NCI-H69 (cell line): ENCODE measurements around the gene SOX15.
"Not testable (repeated sequence)": the region's sequence is repeated elsewhere in the genome, so short reads cannot be mapped to it uniquely, and the experiment has no call there.

Experiments used
- DNase-seq: peaks from one replicate; lab custom pipeline; 2025; lab: John Stamatoyannopoulos, UW

Gene SOX15

DNA sequence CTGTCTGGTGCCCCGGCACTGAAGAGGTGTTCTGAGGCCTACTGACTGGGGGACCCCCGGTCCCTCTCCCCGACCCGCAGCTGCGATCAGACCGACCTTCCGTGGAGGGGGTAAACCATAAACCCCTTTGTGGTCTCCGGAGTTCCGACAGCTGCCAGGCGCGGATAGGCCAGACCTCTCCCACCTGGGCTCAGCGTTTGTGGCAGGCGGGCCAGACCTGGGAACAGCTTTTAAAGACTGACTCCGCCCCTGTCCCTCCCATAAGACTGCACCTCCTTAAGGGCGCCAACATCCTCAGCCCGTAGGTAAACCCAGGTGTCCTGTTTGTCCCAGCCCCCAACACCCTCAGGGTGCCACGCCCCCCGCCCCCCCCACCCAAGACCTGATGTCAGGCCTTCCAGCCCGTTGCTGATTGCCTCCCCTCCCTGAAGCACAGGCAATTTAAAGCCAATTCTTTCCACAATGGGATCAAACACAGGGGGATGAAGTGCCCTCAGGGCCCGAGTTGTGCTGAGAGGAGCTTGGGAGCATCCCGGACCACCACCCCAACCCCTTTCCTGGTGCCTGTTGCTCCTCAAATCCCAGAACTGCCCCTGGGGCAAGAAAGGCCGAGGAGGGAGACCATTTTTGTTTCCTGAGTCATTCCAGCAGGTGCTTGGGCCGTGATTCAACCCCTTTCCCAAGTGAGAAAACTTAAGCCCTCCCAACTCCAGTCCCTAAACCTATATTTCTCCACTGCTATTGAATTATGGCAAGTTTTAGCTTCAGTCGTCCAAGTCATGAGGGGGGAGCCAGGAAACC is at the start of gene SOX15:
Gene SOX15, minus strand, starts transcription at position 204 of the 801 bp plus-strand sequence. CDS start 418 bp downstream, outside the sequence.
- DNase-seq = no peak

DNA sequence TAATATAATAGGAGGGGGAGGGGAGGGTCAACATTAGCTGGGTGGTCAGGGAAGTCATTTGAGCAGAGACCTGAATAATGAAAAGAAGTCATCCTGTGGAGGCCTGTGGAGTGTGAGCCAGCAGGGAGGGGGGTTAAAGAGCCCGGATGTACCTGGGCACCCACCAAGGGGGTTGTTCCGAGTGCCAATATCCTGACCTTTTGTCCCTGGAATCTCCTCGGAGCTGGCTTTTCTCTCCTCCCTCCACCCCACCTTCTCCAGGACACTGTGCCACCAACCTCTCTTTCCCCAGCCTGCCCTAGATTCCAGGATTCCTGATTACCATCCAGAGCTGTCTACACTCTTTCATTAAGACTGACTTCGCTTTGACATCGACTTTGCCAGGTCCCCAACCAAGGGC is 46.3 kb upstream of the SOX15 start:
- no peak for DNase-seq

DNA sequence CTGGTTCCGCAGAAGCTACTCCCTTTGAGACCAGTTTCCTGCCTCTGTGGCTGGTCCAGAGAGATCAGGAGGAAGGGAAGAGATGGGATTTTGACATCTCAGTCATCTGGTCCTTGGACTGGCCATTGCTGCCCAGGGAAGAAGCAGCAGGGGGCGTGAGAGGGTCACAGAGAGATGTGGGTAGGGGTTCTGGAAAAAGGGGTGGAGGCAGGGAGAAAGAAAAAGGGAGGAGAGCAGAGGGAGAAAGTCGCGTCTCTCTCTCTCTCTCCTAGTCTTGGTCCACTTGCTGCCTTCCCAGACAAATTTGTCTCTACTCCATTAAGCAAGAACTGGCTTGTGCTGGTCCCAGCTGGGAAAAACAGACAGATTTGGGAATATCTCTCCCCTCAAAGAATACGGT is 44.5 kb upstream of the SOX15 start:
- DNase-seq = peak; percentile 12

DNA sequence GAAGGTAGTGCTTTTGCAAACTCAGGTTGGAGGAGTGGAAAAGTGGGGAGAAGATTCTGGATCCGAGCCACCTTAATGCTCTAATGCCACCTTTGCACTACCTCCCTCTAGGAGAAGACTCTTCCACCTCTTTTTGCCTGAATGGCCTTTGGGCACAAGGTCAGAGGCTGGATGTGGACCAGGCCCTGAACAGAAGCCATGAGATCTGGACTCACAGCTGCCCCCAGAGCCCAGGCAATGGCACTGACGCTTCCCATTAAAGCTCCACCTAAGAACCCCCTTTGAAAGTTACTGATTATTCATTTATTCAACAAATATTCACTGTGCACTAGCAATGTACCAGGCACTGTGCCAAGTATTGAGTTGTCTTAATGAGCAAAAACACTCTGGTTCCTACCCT is 43.2 kb upstream of the SOX15 start:
- no peak for DNase-seq

DNA sequence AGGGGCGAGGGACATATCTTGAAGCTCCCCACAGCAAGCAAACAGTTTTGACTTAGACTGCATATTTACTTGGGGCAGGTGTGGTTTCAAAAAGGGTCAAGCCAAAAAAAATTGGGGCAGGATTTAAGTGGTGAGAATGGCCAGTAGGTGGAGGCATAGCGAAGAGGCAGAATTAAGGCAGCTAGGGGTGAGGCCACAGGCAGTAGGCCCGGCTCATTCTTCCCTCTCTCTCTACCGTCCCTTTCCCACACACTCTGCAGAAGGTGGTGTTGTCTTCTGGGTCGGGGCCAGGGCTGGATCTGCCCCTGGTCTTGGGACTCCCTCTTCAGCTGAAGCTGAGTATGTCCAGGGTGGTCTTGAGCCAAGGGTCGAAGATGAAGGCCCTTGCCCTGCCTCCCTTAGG is 42.6 kb upstream of the SOX15 start:
- DNase-seq = peak; percentile 49

DNA sequence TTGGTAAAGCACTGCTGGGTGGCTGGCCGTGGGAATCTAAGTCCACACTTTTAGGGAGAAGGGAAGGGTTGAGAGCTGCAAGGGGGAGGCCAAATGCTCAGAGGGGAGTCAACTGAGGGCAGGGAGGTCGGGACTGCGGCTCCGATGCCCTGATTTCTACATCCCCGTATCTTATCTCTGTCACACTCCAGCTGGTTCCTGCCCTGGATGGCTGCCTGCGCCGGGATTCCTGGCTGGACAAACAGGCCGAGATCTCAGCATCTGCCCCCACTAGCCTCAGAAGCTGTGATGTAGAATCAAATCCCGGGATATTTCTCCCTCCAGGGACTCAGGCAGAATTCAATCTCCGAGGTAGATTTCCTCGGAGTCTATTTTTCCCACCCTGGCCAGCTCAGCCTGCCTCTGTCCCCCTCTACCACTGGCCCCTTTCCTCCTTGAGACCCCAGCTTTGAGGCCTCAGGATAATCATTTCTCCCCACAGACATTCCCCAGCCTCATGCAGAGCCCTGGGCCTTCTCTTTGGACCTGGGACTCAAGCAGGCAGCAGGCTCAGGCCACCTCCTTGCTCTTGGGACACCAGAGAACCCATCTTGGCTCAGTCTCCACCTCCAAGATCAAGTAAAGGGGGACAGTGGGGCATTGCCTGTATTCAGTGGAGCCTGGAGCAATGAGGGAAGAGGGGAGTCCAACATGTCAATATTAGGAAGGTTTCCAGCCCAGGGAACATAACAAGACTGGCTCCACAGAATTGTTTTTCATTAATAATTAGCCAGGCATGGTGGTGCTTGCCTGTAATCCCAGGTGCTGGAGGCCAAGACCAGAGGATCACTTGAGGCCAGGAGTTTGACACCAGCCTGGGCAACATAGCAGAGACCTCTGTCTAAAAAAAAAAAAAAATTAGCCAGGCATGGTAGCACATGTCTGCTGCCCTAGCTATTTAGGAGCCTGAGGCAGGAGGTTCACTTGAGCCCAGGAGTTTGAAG is 41.8 kb upstream of the SOX15 start:
- no peak for DNase-seq

DNA sequence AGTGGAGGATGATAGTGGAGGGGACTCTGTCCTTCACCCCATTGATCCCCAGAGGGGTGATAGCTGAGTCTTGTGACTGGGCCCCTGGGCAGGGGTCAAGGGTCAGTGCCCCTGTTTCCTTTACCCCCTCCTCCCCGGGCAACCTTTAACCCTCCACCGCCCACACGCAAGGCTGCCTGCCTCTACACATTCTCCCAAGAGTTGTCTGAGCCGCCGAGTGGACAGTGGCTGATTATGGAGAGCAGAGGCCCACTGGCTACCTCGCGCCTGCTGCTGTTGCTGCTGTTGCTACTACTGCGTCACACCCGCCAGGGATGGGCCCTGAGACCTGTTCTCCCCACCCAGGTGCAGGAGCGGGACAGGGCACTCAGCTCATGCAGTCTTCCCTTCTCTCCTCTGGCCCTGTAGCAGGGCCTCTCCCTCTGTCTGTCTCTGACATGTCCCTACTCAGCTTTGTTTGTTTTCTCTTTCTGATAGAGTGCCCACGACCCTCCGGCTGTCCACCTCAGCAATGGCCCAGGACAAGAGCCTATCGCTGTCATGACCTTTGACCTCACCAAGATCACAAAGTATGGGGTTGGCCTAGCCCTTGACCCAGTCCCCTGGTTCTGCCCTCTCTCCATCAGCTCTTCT is 40.2 kb upstream of the SOX15 start, which contains the start of gene SHBG:
Gene SHBG, plus strand, starts transcription at position 197 of the 633 bp plus-strand sequence. Its CDS starts 38 bp downstream, at position 235.
- DNase-seq = no peak

DNA sequence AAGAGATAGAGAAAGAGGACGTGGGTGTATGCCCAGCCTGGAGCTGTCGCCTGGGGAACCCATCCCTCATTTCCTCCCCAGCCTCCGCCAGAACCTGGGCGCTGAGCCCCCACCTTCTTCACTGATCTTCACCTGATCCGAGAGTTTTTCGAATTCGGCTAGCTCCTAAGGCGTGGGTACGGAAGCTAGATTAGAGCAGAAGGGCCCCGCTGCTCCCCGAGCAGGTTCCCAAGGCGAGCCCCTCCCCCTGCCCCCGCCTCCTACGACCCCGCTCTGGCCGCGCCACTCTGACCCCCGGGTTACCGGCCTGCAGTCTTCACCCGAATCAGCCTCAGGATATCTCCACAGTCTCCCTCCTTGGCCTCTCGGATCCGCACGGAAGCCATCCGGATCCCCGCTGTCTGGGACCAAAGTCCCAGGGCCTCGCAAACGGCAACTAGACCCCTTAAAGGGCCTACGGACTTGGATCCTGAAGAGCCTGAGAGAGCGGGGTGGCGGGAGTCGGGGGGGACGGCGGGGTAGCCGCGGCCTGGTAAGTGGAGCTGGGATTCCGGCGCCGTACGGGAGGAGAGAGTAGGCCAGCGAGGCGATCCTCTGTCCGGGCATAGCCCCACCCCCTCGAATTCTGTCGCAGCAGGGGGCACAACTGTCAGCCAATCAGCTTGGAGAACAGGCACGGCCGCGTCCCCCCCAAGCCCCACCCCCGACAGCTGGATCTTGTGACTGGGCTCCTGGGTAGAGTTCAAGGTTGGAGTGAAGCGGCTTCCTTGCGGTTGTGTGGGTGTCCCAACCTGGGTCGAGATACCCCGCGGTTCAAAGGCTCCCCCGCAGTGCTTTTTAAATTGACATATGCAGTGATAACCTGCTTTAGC is 37.6 kb upstream of the SOX15 start, which contains the start of gene SAT2:
Gene SAT2, minus strand, starts transcription at position 572 of the 872 bp plus-strand sequence. Its CDS starts 186 bp downstream, at position 386.
- DNase-seq = peak; percentile 89

DNA sequence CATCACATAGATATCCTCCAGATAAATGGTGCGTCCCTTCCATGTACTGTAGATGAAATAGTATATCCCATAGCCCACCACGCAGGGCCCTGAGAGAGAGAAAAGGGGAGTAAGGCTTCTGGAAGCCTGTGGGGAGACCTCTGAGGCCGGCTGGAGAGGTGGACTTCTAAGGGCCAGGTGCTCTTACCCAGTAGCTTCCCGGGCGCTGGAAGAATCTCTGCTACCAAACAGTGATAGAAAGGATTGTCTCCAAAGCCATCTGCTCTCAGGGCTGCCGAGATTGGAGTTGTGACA is 37.0 kb upstream of the SOX15 start:
- DNase-seq = no peak

DNA sequence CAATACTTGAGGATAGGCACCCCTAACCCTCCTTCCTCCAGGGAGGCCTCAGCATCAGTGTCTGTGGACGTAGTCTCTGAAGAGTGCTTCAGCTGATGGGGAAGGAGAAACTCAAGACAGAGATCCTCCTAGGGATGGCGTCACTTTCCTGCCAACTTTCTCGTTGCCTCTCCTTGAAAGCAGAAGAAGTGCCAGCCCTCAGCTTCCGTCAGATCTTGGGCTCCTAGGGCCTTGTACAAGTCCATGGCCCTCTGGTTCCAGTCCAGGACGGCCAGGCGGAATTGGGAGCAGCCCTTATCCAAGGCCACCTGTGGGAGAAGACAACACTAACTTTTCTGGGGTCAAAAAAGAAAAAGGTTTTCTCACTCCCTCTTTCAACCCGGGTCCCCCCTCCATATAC is 36.4 kb upstream of the SOX15 start:
- DNase-seq = no peak

DNA sequence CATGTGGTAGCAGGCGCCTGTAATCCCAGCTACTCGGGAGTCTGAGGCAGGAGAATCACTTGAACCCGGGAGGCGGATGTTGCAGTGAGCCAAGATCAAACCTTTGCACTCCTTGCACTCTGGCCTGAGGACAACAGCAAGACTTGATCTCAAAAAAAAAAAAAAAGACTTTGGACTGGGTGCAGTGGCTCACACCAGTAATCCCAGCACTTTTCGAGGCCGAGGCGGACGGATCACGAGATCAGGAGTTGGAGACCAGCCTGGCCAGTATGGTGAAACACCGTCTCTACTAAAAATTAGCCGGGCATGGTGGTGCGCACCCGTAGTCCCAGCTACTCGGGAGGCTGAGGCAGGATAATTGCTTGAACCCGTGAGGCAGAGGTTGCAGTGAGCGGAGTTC is 35.9 kb upstream of the SOX15 start:
- DNase-seq = not testable (repeated sequence)

DNA sequence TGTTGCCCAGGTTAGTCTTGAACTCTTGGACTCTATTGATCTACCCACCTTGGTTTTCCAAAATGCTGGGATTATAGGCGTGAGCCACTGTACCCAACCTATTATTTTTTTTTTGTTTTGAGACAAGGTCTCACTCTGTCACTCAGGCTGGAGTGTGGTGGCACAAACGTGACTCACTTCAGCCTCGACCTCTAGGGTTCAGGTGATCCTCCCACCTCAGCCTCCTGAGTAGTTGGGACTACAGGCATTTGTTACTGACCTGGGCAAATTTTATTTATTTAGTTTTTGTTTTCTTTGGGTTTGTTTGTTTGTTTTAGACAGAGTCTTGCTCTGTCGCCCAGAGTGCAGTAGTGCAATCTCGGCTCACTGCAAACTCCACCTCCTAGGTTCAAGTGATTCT is 33.8 kb upstream of the SOX15 start:
- DNase-seq = no peak

DNA sequence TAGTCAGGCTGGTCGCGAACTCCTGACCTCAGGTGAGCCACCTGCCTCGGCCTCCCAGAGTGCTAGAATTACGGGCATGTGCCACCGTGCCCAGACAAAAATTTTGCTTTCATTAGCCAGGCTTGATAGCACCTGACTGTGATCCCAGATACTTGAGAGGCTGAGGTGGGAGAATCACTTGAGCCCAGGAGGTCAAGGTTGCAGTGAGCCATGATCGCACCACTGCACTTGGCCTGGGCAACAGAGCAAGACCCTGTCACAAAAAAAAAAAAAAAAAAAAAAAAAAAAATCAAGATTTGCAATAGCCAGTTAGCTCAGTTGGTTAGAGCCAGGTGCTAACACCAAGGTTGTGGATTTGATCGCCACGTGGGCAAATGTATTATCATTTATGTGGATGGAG is 30.9 kb upstream of the SOX15 start:
- no peak for DNase-seq

DNA sequence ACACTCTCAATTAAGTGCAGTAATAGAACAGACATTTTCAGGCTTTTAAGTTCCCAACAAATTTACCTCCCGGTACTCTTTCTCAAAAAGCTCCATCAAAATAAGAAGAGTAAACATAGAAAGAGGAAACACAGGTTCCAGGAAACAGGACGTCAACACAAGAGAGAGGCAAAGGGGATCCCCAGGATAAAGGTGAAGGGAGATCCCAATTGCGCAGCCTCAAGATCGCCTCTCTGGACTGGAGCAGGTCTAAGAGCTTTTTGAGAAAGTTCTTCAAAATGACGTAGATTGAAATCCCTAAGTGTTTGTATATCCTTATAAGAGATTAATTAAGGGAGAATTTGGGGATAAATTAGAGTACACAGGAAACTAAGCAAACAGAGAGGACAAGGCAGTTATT is 28.7 kb upstream of the SOX15 start:
- no peak for DNase-seq

DNA sequence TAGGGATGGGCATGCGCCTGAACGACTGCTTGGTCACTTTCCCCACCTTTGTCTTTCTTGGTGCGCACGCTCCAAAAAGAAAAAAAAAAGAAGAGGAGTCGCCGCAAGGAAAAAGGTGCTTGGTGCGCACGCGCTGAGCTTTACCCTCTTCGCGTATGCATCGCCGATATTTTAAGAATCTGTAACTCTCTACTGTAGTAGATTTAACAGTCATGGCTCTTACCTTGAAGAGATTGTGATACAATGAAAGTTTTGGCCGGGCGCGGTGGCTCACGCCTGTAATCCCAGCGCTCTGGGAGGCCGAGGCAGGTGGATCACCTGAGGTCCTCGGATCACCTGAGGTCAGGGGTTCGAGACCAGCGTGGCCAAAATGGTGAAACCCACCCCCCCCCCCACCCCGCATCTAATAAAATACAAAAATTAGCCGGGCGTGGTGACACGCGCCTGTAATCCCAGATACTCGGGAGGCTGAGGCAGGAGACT is 25.4 kb upstream of the SOX15 start:
- no peak for DNase-seq

DNA sequence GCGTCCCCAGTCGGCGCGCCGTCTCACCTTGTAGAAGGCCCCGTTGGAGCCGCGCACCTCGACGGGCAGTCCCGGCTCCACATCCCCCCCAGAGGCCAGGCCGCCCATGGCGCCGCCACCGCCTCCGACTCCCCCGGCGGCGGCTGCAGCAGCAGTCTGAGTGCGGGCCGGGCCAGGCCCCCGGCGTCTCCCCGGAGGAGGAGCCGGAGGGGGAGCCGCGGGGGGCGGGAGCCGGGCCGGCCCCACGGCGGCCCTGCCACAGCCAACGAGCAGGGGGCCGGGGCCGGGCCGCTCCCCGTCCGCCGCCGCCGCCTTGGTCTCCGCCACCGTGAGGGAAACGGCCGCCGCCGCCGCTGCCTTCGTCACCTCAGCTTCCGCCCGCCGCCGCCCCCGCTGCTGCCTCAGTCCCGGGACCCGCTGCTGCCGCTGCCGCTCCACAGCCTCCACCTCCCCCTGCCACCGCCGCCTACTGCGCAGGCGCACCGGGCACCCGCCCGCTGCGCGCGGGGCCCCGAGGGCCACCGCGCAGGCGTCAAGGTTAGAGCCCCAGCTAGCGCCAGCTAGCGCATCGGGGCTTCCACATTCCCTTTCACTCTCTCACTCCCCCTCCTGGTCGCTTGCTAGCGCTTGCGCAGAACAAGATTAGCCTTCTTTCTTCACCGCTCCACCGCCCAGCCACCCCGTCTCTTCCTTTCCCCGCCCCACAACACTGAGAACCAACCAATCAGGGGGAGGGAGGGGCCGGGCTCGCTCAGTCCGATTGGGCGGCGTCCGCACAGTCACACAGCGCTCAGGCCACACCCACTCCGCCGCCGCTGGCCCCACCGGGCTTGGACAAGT is 24.8 kb upstream of the SOX15 start, which contains the start of gene FXR2:
Gene FXR2, minus strand, starts transcription at position 473 of the 840 bp plus-strand sequence. Its CDS starts 365 bp downstream, at position 108.
- peak; percentile 98 for DNase-seq

DNA sequence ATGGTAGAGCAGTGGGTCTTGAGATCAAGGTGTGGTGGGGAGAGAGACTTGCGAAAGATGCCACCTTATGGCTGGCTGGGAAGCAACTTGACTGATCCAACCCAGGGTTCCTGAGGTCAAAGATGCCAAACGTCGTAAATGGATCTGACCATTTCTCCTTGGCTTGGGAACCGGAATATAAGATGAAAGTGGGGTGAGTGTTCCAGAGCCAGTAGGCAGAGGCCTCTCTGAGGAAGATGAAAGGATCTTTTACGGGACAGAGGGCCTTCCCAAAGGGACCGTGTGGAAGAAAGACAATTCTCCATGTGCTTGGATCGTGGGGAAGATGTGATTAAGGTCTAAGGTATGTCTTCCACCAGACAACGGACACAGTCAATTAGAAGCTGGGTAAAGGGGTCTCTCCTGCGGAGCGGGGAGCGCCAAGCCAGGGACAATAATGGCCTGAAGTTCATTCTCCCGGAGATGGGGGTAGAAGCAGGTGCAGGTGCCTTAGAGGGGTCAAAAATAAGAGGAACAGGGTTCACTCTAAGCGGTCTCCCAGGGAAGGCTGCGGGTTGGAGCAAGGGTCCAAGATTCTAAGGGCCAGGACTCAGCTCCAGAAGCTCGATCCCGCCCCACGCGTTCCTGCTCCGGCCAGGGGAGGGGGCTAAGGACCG is 24.0 kb upstream of the SOX15 start:
- no peak for DNase-seq

DNA sequence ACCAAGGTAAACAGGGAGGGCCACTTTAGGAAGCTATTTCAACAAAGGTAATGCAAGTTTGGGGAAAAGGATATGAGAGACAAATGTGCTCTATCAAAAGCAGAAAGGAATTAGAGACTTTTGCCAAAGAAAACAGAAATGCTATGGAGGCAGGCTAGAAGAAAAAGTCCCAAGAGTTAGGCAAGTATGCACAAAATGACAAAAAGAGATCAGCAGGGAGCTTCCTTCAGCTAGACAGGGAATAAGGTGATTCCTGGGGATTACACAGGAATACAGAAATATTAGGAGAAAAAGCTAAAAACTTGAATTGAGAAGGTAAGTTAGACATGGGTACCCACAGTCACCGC is 22.4 kb upstream of the SOX15 start:
- no peak for DNase-seq

DNA sequence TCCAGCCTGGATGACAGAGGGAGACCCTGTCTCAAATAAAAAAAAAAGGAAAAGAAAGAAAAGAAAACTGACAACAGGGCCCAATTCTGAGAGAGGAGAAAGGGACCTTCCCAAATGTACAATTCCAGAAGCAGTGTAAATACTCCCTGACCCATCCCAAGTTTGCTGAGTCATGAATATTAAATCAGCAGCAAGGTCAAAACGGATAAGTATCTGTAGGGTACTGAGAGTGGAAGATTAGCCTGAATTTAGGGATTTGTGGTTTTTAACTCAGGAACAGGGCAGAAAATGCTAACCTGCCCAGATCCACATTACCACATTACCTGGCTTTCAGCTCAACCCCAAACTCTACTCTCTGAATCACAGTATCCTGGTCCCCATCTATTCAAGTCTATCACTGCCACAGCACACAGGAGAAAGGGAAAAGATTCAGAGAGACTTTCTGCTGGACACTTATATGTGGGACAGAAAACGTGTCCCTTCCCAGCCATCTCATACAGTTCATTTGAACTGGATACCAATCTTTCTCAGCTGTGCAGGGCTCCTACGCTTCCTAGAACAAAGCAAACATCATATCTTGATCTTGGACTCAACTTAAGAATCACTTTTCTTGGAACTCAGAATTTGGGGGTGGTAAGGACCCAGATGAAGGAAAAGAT is 21.9 kb upstream of the SOX15 start:
- DNase-seq = no peak
